IPS-NIHi7 (cell line): ENCODE measurements around the gene C1D.
A peak's percentile ranks its signal among the peaks of the same experiment; 100 is the strongest.

Experiments used
- DNase-seq: peaks from one replicate; pipeline ENCODE4 v3.0.0; 2012; ENCODE audit warnings: mixed read lengths; ENCODE audit errors: extremely low spot score

Gene C1D

DNA sequence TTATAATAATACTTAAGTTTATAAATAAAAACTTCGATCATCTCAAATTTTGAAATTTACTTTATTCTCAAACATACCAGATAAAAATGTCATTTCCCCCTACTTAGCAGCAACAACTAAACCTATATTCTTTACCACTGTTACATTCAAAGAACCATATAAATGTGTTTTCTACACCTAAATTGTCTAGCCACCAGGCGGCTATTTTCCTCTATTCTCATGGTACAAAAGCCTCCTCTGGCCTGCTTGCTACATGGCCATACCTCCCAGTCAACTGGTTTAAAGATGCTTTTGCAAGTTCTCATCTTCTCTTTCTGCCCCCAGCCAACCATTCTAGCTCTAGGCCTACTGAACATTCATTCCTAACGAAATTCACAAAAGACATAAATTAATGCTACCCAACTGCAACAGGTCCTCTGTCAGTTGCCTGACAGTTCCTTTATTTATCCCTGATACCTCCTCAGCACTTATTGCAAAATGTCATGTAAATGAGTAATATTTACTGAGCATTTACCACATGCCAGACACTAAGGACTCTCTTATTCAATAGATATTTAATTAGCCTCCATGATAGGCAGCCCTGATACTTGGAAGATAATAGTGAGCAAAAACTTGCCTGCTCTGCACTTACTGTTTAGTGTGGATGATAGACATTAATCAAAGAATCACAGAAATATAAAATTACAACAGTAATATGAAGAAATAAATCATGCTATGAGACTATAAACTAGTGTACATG lies 5.0 kb downstream of the C1D start:
- no peak for DNase-seq

DNA sequence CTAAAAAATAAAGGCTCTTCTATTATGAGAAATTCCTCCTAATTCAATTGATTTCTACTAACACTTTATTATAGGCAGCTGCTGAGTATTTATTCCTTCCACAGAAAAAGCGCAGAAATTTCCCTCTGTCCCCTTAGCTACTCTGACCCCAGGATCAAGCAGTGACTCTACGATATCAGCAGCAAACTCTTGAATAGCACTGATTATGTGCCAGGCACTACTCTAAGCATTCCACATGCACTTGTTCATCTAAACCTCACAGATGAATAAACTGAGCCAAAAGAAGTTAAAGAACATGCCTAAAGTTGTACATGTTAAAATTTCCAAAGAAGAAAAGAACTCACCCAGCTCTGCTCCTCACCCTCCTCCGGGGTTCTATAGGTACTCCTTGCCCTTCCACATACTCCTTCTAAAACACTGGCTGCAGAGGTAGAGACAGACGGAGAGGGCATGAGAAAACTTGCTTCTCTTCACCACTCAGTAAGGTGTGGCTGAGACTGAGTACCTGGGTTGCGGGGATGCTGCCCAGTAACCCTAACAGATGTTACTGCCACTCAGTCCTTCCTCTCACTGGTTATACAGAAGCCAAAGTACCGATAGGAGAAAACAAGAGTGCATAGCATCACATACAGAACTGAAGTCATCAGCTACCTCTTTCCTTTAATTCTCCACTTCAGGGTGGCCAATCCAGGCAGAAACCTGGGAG lies 9.9 kb downstream of the C1D start:
- no peak for DNase-seq

DNA sequence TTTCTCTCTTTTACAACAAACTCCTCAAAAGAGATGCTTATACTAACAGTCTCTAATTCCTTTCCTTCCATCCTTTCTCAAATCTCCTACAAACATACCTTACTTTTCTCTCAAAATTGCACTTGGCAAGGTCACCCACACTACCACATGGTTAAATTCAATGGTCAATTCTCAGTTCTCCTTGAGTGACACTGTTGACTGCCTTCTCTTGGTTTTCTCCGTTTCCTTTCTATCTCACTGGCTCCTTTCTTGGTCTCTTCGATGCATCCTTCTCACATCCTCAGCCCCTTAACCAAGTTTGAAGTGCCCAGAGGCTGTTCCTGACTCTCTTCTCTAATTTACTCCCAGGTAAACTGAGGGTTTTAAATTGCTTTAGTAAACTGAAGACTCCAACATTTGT lies 12.5 kb downstream of the C1D start:
- no peak for DNase-seq

DNA sequence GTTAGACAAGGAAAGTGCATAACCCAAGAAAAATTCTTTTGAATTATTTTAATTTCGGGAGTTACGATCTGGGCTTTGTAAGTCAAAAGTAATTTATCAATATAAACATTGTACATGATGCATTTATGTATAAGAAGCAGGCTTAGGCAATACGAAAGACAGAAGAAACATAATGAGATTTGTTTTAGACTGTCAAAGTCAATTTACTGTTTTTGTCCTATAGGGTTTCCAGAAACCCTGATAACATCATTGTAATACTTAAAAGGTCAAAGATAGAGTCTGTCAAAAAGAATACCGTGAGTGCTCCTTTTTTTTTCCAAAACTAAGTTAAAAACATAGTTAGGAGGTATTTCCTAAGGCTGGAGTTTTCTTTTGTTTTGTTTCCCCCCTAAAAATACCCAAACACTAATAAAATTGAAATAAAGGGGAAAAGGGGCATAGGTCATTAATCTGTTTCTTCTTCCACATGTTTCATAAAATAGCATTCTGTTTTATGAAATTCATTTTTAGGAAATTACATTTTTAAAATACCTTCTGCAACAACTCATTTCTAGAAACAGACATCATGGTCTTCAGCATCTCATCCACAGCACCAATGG lies 16.1 kb downstream of the C1D start:
- DNase-seq: no peak

DNA sequence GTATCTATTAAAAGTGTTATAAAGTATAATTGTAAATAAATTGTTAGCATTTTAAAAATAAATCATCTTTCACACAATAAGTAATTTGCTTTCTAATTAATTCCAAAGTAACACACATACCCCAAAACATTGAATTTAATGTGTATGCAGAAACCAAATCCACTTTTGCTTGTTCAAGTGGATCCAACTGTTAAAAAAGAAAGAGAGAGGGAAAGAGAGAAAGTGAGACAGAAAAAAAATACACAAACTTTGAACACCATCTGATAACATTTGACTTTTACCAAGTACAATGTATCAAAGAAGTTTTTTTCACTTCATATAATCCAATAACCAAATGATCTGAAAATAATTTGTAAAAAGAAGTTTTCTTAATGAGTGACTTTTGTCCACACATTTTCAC lies 16.6 kb downstream of the C1D start:
- DNase-seq: no peak

DNA sequence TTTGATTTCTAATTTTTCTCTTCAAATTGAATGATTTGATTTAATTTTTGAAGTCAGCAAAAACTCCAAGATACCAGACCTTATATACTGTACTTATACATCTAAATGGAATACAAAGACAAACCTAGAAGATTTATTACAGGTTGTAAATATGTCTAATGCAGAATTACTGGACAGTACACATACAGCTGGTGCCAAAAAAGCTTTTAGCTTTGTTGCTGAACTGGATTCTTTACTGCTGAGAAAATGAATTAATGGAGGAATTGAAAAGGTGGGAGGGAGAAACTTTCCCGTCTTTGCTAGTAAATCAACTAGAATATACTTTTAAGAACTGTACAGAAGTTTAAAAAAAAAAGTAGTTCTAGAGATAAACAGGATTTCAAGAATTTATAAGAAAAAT lies 17.5 kb downstream of the C1D start:
- DNase-seq: no peak

DNA sequence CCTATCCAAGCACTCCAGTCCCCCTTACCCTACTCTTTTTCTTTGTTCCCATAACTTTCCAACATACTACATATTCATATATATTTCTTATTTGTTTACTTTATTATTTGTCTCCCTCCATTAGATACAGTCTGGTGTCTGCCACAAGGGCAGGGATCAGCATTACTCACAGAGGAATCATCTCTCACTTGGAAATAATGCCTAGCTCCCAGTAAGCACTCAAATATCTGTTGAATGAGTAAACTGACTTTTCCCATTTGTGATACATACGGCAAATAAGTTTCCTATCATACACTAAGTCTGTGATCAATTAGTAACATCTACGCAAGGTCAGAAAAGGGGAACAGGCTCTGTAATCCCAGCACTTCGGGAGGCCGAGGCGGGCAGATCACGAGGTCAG lies 18.7 kb downstream of the C1D start:
- no peak for DNase-seq

DNA sequence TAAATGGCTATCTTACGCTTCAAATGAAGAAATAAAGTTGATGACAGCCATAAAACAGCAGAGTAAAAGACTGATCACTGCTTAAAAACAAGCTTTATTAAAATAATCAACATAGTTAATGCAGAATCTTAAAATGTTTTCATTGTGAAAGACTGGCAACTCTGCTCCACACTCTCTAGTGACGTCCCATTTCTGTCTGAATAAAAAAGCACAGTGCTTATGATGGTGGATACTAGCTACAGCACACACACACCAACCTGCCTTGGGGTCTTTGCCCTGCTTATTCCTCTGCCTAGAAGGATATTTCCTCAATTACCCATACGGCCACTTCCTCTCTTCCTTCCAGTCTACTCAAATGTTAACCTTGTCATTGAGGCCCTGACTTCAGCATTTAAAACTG lies 19.1 kb downstream of the C1D start:
- DNase-seq: no peak

DNA sequence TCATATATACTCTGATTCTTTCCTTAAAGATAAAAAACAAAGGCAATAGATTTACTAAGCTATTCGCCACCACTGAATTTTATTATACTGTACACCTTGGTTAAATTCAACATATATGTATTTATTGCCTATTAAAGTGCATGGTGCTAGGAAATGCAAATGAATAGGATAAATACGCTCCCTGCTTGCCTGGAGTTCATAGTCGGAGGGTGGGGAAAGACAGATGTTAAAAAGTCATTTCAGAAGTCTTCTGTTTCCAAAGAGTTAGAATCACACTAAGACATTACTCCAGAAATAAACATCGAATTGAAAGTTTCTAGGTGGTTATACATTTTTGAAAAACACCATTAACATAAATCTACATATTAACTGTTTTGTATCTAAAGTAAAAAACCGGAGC lies 19.8 kb downstream of the C1D start:
- no peak for DNase-seq

DNA sequence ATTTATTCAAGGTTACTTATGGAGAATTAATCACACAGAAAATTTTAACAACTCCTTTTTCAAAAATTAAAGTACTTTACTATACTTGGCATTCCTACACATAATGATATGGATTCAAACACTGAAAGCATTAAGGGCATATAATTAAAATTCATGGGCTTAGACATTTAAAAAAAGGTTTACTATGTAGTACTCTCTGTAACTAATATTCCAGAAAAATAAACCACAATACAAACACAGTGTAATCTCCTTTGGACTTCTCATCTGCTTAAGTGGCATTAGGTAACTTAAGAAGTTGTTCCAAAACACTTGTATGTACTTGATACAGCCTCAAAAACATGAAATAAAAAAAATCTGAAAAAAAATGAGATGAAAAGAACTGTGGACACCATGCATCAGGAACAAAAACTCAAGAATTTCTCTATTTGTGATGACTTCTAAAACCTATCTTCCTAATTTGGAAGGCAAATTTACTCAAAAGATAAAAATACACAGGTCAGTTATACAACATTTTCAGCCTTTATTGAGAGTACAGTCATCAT lies 21.0 kb downstream of the C1D start:
- DNase-seq: no peak

DNA sequence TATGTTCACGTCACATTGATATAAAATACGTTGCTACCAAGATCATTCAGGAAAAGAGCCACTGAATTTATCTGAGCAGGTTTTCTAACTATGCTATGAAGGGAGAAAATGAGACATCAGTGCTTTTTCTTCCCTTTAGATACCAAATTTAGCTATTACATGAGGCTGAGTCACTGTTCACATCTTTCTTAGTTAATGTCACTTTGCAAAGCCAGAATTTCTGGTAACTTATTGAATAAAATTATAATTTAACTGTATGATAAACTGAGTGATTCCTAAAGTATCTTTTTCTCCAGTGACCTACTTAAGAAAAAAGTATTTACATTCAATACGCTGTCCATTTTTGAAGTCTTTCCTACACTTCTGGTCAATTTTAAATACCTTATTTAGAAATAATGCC lies 22.7 kb downstream of the C1D start:
- DNase-seq: no peak

DNA sequence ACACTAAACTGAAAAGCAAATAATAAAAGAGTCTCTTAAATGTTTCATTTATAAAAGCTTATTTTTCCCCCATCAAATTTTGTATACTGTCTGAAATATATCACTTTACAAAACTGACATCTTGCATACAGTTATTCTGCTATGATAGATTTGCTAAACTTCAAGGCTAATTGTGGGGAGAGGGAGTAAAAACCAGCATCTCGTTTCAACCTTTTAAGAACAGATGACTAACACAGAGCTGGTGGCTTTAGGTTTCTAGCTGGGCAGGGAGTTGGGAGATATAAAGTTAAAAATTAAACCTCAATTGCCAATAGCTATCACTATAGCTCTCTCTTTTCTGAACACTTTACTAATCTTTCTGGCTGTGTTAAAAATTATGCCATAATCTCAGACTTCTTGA lies 23.5 kb downstream of the C1D start:
- no peak for DNase-seq

DNA sequence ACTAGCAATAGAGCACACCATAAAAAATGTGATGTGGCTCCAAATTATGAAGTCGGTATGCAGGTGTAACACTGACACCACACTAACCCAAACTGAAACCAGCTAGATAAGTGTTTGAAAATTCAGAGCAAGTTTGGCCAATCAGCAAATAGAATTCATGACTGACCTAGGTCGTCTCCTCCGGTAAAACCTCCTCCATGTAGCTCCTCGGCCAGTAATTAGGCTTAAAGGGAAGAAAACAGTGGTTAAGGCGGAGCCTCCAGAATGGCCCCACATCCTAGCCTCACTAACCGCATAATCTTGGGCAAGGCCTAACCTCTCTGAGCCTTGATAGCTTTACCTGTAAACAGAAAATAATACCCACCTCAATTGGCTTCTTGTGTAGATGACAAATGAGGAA lies 30.1 kb downstream of the C1D start:
- peak; percentile 26 for DNase-seq

DNA sequence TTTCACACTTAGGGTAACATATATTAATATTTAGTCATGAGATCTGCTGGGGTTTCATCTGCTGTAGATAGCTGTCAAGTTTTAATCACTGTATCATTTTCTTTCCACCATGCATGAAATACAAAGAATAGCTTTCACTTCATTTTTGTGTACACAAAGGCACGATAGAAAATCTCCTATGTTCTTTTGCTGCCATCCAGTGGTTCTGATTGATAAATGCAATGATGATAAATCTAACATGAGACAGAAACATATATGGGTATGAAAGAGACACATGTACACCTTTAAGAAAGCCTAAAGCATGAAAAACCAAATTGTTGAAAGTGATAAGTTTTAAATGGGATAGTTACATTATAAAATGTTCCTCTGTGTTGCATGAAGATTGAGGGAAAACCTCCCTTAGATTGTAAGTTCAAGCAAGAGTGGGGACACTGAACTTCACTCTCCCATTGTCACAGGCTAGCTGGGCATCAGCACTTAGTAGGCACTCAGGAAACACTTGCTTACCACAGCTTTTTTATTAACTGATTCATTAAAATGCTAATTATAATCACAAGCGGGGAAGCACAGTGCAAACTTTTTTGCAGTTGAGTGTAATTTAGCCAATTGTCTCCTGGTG lies 31.2 kb downstream of the C1D start:
- peak; percentile 25 for DNase-seq

DNA sequence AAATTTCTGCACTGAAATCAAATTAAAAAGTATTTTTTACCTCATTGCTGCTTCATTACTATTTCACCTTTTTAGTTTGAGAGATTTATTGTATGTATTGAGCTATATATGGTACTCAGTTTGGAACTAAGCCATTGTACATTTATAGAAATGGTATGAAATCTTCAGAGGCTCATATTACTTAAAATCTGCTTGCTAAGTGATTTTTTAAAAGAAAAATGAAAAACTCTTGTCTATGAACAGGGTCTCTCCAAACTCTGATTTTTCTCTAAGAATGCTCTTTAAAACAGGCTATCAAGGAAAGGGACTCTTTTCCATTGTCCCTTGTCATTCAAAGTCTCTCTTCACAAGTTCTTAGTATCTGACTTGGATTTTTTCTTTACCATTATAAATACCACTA lies 31.8 kb downstream of the C1D start:
- no peak for DNase-seq

DNA sequence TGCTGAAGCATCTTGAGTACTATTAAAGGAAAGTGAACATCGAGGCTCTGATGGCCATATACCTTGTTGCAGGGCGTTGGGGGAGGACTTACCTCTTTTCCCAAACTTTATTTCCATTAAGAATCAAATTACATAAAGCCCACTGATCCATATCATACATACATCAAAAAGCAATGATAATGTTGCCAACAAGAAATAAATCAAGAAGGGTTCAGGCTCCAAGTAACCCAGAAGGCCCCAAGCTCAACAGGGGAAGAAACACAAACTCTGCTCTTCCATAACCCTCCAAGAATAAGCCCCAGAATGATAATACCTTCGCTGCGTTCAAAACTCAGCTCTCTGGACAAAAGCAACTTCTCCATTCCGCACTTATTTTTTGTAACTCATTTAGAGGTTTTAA lies 32.3 kb downstream of the C1D start:
- no peak for DNase-seq

DNA sequence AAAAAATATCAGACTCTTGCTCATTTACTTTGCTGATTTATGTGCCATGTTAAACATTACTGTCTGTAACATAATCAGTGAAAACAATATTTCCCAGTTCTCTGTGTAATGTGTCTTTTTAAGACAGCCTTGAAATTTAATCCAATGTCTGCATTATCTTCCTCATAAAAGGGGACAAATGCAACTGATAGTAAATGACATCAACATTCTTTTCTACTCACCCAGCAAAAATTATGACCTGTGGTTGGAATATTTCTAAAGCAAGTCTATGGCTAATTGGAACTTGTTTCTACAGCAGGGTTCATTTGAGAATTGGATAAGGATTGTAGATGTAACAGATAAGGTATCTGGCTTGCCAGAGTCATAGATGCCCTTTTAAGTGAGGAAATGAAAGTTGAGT lies 34.8 kb downstream of the C1D start:
- DNase-seq: no peak

DNA sequence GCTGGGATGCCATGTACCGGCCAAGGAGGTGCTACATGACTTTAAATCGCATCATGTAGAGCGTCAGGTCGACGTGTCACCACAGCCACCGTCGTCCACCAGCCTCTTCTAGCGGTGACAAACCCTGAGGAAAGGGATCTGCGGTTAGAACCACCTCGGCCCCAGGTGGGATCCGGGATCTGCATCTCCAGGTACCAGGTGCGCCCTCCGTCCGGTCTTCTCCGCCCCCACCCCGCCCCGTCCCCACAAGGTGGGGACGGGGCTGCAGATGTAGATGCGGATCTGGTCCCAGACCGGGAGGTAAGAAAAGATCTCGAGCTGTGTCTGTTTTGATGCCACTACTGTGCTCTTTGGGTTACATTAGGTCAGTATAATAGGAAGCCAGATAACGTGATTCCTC lies 38.4 kb downstream of the C1D start:
- DNase-seq: no peak

DNA sequence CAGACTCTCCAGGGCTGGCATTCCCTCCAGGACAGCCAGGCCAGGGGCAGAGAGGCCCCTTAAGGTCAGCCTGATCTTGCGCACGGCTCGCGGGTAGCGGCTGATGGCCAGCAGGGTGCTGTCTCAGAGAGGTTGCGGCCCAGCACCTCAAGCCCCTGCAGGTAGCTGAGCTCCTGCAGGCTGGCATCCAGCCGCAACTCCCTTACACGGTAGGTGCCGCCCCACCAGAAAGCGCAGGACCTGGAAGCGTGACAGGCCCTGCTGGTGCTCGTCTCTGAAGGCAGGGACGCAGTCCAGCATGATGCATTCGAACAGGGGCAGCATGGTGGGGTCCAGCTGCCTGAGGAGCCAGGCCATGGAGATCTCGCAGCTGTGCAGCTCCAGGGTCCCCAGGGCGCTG lies 38.9 kb downstream of the C1D start:
- no peak for DNase-seq

DNA sequence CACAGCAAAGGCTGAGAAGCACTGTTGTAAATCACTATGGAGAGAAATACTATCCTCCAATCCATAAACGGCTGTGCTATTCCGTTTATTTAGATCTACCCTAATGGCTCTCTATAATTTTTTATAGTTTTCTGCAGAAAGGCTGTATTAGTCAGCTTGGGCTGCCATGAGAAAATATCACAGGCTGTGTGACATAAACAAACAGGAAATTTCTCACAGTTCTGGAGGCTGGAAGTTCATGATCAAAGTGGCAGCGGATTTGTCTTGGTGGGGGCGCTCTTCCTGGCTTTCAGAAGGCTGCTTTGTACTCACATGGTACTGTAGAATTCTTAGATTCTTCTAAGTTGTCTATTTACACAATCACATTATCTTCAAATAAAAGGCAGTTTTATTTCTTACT lies 44.1 kb downstream of the C1D start:
- no peak for DNase-seq

DNA sequence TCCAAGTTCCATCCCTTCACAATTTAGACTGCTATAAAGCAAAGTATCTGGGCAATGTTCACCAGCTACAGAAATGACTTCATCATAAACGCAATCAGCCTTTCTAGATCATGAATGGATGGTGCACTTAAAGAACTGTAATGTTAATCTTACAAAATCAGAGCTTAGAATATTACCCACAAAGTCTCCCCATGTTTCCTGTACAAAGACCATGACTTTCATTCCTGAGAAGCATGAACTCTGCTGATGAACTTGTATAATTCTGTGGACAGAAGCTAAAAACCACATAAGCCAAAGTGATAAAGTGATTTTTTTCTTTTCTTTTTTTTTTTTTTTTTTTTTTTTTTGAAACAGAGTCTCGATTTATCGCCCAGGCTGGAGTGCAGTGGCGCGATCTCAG lies 53.3 kb downstream of the C1D start:
- no peak for DNase-seq

DNA sequence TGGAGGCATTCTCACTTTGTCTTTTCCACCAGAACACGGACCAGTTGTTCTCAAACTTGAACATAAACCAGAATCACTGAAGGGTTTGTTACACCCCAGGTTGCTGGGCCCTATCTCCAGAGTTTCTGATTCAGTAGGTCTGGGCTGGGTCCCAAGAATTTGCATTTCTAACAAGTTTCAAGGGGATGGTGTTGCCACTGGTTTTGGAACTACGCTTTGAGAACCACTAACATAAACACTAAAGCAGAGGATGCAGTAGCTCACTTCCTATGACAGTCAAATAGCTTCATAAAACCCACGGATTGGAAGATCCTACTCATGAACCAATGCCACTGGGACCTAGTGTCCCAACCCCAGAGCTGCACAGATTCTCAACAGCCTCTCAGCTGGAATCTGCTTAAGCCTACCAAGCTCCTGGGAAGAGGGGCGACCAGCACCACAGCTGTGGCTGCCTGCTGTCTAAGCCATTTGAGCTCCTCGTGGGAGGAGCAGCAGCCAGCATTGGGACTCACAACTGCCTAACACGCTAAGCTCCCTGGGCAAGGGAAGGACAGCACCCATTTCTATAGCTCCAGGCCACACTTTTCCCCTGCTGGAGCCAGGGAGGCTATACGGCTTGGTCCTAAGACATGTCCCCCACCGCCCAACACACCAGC lies 62.5 kb downstream of the C1D start:
- no peak for DNase-seq
